Natural killer cell (primary cell): ENCODE measurements around the gene SLC51A. TPM values are rescaled to one million over a fixed set of nuclear protein-coding genes. Genes with fewer than 3 reads are reported as not detected.
A peak's percentile ranks its signal among the peaks of the same experiment; 100 is the strongest.
"Not testable (repeated sequence)": the region's sequence is repeated elsewhere in the genome, so short reads cannot be mapped to it uniquely, and the experiment has no call there.

ENCODE experiments used
- ATAC-seq, 3 donors: fragments of 150-1000 bp in 2 of 3; fragments of 200-7000 bp in 1 of 3; cut with Tn5 transposase; 1 replicate in 1 of 3; 2 replicates in 2 of 3; pipeline ENCODE4 v1.10.0; 2021; ENCODE audit warnings: mild to moderate bottlenecking in 2 of 3, moderate library complexity in 2 of 3
- DNase-seq, 2 donors: peaks; one replicate each; pipeline versions ENCODE4 v3.0.0 to v3.0.0-alpha.2; 2013 to 2021; ENCODE audit warnings: mixed read lengths in 1 of 2
- H3K27ac ChIP-seq: one replicate; pipeline ENCODE4 v1.5.1; 2013; ENCODE audit warnings: mild to moderate bottlenecking, low read length
- H3K27me3 ChIP-seq: one replicate; pipeline ENCODE4 v1.6.1; 2013; ENCODE audit warnings: low read length; ENCODE audit not compliant: control insufficient read depth, insufficient read depth
- H3K36me3 ChIP-seq: one replicate; pipeline ENCODE4 v1.6.1; 2013; ENCODE audit warnings: low read length; ENCODE audit not compliant: control insufficient read depth, insufficient read depth
- H3K4me1 ChIP-seq: one replicate; pipeline ENCODE4 v1.6.1; 2013; ENCODE audit warnings: low read length; ENCODE audit not compliant: control insufficient read depth, insufficient read depth
- H3K4me3 ChIP-seq: one replicate; pipeline ENCODE4 v1.5.1; 2013; ENCODE audit warnings: low read length
- H3K9me3 ChIP-seq: one replicate; pipeline ENCODE4 v1.6.1; 2013; ENCODE audit warnings: low read length; ENCODE audit not compliant: control insufficient read depth, insufficient read depth
- H3K27ac Mint-ChIP-seq, 2 donors: one replicate each; pipeline ENCODE4 v1.8.0; 2022; ENCODE audit warnings: mild to moderate bottlenecking in 2 of 2, mixed read lengths in 2 of 2, moderate library complexity in 1 of 2
- H3K27me3 Mint-ChIP-seq, 2 donors: one replicate each; pipeline ENCODE4 v1.8.0; 2022; ENCODE audit warnings: low read depth in 2 of 2, mixed read lengths in 2 of 2
- H3K36me3 Mint-ChIP-seq: one replicate; pipeline ENCODE4 v1.8.0; 2022; ENCODE audit warnings: mixed read lengths
- H3K4me1 Mint-ChIP-seq, 2 donors: one replicate each; pipeline ENCODE4 v1.8.0; 2022; ENCODE audit warnings: mixed read lengths in 2 of 2
- H3K4me3 Mint-ChIP-seq: one replicate; pipeline ENCODE4 v1.8.0; 2022; ENCODE audit warnings: mild to moderate bottlenecking, moderate library complexity, mixed read lengths
- H3K9me3 Mint-ChIP-seq, 2 donors: one replicate each; pipeline ENCODE4 v1.8.0; 2022; ENCODE audit warnings: mixed read lengths in 2 of 2
- WGBS: methylation state at CpG from one replicate; pipeline ENCODE4 v1.1.7; 2013; ENCODE audit warnings: missing lambda C conversion rate; ENCODE audit not compliant: insufficient coverage; 5-methylcytosine and 5-hydroxymethylcytosine counted together
- intact Hi-C: fragments of 100-400 bp; cut with micrococcal nuclease; formaldehyde crosslinking; loops from one replicate; pipeline ENCODE4 v1.14.2; 2022
- total RNA-seq, 4 donors: library from RNA; stranded (reverse); fragments of 120-200 nt in 1 of 4; gene quantifications; one replicate each; pipeline versions ENCODE4 v1.2.3 to v1.2.4, GENCODE V29; 2013 to 2022
- TF ChIP-seq, protein P1 (sequence below): fragments of 200-600 bp; IDR thresholded peaks from one replicate; pipeline ENCODE4 v1.8.0; 2022; ENCODE audit warnings: antibody characterized with exemption

The SLC51A gene
- total RNA-seq, 3 donors from 2014 or later (not counting 1 experiment from before 2014, with no cell fraction given), result not detected

DNA sequence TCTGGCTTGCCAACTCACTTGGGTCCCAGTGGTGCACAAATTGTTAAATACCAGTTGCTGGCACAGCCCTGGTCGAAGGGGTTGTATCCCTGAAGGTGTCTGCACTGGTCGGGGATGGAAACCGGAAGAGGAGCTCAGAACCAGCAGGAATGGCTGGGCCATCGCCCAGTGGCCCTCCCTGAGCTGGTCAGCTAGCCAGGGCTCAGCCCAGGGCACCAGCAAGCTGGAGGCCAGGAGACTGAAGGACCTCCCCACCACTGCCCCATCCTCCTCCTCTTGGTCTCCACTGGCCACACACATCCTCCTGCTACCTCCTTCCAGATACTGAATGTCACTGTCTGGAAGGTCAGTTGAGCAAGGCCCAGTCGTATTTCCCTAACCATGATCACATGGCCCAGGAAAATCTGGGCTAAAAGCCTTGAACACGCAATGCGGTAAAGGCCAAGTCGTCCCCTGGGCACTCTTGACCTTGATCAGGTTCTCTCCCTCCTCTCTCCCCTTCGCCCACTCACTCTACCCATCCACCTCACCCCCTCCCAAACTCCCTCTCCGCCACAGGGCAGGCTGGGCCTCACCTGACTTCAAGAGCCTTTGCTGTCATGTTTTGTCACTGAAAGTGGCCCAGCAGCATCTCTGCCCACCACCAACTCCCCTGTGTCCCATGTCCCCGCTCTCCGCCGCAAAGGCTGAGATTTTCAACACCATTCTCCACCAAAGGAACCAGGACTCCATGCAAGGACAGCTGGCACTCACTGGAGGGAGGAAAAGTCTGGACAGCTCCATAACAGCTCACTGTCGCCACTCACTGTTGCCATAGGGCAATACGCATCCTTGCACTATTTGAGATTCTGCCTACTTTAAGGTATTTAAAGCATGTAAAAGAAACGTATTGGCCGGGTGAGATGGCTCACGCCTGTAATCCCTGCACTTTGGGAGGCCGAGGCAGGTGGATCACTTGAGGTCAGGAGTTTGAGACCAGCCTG is 17.3 kb upstream of the SLC51A start:
- Mint-ChIP-seq H3K4me3 (no peak overlapping the region), H3K27ac (no peak overlapping the region), H3K9me3 (no peaks in the 10 kb centered on the region), H3K4me1 (peaks cover 5 to 6% of the 10 kb centered on the region in 2 donors), H3K36me3 (no peaks in the 10 kb centered on the region), H3K27me3 (peaks cover 4 to 11% of the 10 kb centered on the region in 2 donors)
- H3K4me1 ChIP-seq, result peaks cover 28% of the 10 kb centered on the region
- no peak overlapping the region for H3K27ac ChIP-seq
- intact Hi-C loops, result no loop called here
- no peaks in the 10 kb centered on the region for H3K27me3 ChIP-seq
- H3K36me3 ChIP-seq, result no peaks in the 10 kb centered on the region
- DNase-seq (no peak), ATAC-seq (no peak)
- no peaks in the 10 kb centered on the region for H3K9me3 ChIP-seq
- TF ChIP-seq, protein P1, sequence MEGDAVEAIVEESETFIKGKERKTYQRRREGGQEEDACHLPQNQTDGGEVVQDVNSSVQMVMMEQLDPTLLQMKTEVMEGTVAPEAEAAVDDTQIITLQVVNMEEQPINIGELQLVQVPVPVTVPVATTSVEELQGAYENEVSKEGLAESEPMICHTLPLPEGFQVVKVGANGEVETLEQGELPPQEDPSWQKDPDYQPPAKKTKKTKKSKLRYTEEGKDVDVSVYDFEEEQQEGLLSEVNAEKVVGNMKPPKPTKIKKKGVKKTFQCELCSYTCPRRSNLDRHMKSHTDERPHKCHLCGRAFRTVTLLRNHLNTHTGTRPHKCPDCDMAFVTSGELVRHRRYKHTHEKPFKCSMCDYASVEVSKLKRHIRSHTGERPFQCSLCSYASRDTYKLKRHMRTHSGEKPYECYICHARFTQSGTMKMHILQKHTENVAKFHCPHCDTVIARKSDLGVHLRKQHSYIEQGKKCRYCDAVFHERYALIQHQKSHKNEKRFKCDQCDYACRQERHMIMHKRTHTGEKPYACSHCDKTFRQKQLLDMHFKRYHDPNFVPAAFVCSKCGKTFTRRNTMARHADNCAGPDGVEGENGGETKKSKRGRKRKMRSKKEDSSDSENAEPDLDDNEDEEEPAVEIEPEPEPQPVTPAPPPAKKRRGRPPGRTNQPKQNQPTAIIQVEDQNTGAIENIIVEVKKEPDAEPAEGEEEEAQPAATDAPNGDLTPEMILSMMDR, result no peak
- no peak overlapping the region for H3K4me3 ChIP-seq
- 88% methylated on average over 15 of the region's 19 CpGs for WGBS

GRCh38 chr3:196202516-196202970 is 13.8 kb upstream of the SLC51A start:
- Mint-ChIP-seq H3K36me3 (no peaks in the 10 kb centered on the region), H3K4me3 (no peak overlapping the region), H3K4me1 (peaks cover 10 to 13% of the 10 kb centered on the region in 2 donors), H3K27ac (no peak overlapping the region), H3K9me3 (no peaks in the 10 kb centered on the region), H3K27me3 (peaks cover 7 to 14% of the 10 kb centered on the region in 2 donors)
- 72% methylated on average over 21 of the region's 21 CpGs for WGBS
- TF ChIP-seq, protein P1, result no peak
- no peaks in the 10 kb centered on the region for H3K36me3 ChIP-seq
- peak; percentile 22 to 55 (median 30) for ATAC-seq
- no peaks in the 10 kb centered on the region for H3K27me3 ChIP-seq
- H3K4me3 ChIP-seq, result no peak overlapping the region
- H3K9me3 ChIP-seq, result no peaks in the 10 kb centered on the region
- intact Hi-C loops, result no loop called here
- no peak overlapping the region for H3K27ac ChIP-seq
- peaks cover 22% of the 10 kb centered on the region for H3K4me1 ChIP-seq
- DNase-seq, result no peak

- intact Hi-C loops, result no loop called here
- Mint-ChIP-seq H3K4me1 (peaks cover 10 to 18% of the 10 kb centered on the region in 2 donors), H3K36me3 (no peaks in the 10 kb centered on the region), H3K9me3 (no peaks in the 10 kb centered on the region), H3K4me3 (peak overlapping the region; percentile 45), H3K27ac (no peak overlapping the region), H3K27me3 (peaks cover 7 to 14% of the 10 kb centered on the region in 2 donors)
- no peak for DNase-seq
- Histone ChIP-seq H3K36me3 (no peaks in the 10 kb centered on the region), H3K27ac (no peak overlapping the region), H3K4me3 (no peak overlapping the region), H3K27me3 (no peaks in the 10 kb centered on the region), H3K9me3 (no peaks in the 10 kb centered on the region), H3K4me1 (peaks cover 30% of the 10 kb centered on the region)
- whole genome bisulfite sequencing, result 62% methylated on average over 3 of the region's 3 CpGs
- no peak for ATAC-seq
- TF ChIP-seq, protein P1, result no peak
Observed at GRCh38 chr3:196203846-196204245, 12.5 kb upstream of the SLC51A start.

- H3K27me3 ChIP-seq, H3K9me3 Mint-ChIP-seq, DNase-seq, H3K27ac ChIP-seq, intact Hi-C loops, H3K27ac Mint-ChIP-seq, H3K36me3 ChIP-seq, H3K9me3 ChIP-seq, H3K4me3 ChIP-seq, H3K36me3 Mint-ChIP-seq, H3K4me3 Mint-ChIP-seq, ATAC-seq: not testable (repeated sequence)
- Mint-ChIP-seq H3K27me3 (peaks cover 7 to 14% of the 10 kb centered on the region in 2 donors), H3K4me1 (peaks cover 10 to 18% of the 10 kb centered on the region in 2 donors)
- peaks cover 30% of the 10 kb centered on the region for H3K4me1 ChIP-seq
- WGBS, result 91% methylated on average over 9 of the region's 9 CpGs
Observed at GRCh38 chr3:196205442-196206205, 10.7 kb upstream of the SLC51A start.
